GM12872 (cell line): ENCODE measurements around the gene TOP3B.

Source experiments
- TF ChIP-seq, protein P1 (sequence below): IDR thresholded peaks from 3 replicates; pipeline ENCODE4 v1.5.1; 2011; ENCODE audit warnings: low read depth, mild to moderate bottlenecking, low read length, moderate library complexity; ENCODE audit not compliant: insufficient read depth

The TOP3B gene

DNA sequence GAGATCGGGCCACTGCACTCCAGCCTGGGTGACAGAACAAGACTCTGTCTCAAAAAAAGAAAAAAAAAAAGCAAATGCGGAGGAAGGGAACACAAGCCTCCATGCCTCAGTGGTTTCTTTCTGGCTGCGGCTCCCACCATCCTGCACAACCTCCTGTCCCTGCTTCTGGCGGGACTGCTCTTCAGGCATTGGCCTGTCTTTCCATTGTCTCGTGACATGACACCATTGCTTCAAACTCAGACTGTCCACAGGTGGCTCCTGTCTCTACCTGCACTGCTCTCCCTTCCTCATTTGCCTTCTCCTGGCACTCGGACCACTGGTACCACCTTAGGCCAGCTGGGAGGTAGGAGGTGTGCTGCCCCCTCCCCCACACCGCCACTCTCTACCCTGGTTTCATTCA lies 19.3 kb downstream of the TOP3B start:
- TF ChIP-seq, protein P1, sequence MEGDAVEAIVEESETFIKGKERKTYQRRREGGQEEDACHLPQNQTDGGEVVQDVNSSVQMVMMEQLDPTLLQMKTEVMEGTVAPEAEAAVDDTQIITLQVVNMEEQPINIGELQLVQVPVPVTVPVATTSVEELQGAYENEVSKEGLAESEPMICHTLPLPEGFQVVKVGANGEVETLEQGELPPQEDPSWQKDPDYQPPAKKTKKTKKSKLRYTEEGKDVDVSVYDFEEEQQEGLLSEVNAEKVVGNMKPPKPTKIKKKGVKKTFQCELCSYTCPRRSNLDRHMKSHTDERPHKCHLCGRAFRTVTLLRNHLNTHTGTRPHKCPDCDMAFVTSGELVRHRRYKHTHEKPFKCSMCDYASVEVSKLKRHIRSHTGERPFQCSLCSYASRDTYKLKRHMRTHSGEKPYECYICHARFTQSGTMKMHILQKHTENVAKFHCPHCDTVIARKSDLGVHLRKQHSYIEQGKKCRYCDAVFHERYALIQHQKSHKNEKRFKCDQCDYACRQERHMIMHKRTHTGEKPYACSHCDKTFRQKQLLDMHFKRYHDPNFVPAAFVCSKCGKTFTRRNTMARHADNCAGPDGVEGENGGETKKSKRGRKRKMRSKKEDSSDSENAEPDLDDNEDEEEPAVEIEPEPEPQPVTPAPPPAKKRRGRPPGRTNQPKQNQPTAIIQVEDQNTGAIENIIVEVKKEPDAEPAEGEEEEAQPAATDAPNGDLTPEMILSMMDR: no peak

DNA sequence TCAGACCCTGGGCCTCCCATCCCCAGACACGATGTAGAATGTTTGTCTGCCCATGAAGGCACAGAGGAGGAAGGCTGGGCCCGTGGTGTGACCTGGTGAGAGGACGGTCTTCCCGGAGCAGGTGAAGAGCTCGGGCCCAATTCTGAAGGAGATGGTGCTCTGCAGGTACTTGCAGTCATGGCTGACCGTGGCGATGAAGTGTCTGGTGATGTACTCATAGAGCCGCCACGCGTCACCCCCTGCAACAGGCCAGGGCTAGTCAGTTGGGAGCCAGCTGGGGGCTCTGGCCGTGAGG lies 20.0 kb downstream of the TOP3B start:
- TF ChIP-seq, protein P1: no peak

DNA sequence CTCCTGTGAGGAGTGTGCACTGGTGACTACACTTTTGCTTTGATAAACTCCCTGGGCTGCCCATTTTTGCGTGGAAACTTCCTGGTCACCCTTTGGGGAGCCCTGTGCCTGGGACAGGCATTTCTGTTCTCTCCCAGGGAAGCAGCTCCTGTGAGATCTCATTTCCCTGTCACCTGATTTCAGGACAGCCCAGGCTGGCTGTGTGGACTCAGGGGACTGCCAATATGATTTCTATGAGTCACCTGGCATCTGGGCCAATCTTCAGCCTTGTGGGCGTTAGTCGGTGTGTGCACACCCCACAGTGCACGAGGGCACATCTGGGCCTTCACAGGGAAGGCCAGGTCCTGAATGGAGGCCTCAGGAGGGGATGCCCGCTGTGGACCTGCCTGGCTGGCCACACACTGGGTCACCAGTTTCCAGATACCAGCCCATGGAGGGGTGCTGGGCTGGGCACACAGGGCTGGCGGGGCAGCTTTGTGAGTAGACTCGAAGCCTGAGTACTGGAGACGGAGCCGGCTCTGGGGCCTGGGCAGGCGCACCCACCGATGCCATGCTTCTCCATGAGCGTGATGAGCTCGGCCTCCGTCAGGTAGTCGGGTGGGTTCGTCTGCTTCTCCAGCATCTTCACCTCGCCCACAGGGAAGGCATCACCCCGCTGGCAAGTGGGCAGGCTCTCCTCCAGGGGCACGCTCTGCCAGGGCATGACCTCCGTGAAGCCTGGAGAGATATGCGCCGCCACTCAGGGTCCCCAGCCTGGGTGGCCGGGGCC lies 20.5 kb downstream of the TOP3B start:
- TF ChIP-seq, protein P1: no peak

DNA sequence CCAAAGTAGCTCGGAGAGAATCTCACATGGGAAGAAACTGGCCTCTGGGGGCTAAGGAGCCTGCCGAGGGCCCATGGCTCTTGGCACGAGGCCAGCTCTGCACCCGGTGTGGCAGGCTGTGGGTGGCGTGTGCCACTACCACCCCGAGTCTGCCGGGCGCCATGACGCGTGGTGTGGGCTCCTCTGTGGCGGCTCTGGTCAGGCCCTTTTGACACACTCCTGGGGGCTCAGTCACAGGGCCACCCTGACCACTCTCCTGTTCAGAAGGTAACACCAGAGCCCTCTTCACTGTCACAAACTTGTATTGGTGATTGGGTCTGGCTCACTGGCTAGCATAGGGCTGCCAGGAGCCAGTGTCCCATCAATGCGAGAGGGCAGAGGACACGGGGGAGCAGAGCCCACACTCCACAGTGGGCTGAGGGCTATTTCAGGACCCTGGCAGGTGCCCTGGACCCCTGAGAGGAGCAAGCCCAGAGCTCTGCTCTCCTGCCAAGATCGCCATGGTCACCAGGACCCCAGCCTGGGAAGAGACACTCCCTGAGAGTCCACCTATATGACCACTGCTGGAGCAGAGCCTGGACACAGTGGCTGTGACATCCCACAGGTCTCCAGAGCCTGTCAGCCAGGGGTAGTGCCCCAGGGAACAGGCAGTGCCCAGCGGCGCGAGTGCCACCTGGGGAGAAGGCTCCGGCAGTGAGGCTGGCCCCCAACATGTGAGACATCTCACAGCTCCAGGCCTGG lies 21.3 kb downstream of the TOP3B start:
- TF ChIP-seq, protein P1: no peak

DNA sequence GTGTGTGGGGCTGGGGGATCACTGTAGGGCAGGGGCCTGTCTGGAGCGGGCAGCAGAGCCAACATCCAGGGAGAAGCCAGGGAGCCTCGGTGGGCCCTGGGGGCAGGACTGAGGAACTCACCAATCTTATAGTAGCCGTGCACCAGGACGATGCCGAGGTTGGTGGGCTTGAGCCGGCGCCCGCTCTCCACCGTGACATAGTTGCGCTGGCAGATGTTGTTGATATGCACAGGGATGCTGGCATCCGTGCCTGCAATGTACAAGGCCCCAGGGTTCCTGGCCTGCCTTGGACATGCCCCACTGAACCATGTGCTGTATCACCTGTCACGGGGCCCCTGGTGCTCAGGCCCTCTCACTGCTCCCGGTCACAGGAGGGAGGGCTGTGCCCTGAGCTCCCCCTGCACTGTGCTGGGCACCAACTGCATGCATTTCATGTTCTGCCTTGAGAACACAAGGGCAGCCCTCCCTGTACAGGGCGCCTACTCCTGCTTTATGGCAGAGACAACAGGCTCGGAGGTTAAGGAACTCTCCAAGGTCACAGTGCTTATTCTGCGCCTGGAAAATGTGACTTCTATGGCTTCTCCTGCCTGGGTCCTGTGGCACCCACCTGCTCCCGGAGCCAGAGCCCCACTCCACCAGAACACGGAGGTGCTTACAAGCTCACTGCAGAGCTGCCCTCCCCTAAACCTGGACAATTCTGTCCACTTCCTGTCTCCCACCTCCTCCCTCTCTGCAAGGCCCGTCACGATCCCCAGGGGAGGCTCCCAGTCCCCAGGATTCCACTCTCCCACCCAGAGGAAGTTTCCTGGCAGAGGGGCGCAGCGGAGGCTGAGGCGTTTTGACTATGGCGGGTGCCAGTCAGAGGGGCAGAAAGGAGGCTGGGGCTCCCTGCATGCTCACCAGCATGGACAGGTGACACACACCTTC lies 22.1 kb downstream of the TOP3B start:
- TF ChIP-seq, protein P1: no peak

DNA sequence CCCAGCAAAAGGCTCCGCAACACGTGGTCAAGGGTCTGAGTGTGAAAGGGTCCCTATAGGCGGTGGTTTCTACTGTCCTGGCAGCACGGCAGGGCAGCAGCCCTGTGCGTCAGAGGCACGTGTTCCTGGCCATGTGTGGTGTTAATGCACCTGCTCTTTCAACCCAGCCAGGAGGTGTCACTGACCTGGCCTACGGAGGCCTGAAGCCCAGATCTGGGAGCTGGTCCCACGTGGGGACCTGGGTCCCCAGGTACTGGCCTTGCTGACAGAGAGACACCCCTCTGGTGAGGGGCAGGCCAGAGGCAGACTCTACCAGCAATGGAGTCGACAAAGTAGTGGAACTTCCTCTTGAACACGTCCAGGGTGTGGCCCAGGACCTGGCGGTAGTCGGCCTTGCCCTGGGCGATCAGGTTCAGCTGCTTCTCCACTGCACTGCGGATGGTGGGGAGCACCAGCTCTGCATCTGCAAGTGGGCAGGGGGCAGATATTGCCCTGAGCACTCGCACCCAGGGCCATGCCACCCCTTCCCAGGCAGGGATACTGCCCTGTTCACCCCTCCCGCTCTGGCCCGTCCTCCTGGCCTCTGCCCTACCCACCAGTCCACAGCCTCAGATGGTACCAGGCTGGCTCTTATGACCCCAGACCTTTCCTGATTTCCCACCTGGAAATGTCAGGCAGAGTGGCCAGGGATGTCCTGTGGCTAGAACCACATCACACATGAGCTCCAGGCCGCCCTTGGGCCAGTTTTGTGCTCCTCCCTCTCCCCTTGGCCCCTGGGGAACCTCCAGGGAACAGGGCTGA lies 23.1 kb downstream of the TOP3B start:
- TF ChIP-seq, protein P1: no peak
